ENCODE data around the gene CLASRP.

The CLASRP gene

GRCh38 chr19:45021971-45022370, 16.9 kb upstream of the CLASRP start:
- DNase-seq, result no peak

GRCh38 chr19:45023048-45023447, 15.8 kb upstream of the CLASRP start:
- no peak for DNase-seq

GRCh38 chr19:45025264-45025663, 13.6 kb upstream of the CLASRP start:
- no peak for DNase-seq

- no peak for DNase-seq
Measured at GRCh38 chr19:45027371-45027770, 11.5 kb upstream of the CLASRP start.

GRCh38 chr19:45030825-45031224, 8.0 kb upstream of the CLASRP start:
- no peak for DNase-seq

GRCh38 chr19:45032421-45032820, 6.4 kb upstream of the CLASRP start:
- DNase-seq, result no peak

- DNase-seq, result no peak
Measured at GRCh38 chr19:45035755-45036154, 3.1 kb upstream of the CLASRP start.

GRCh38 chr19:45037393-45038169, 1.3 kb upstream of the CLASRP start:
- DNase-seq, result no peak

- DNase-seq, result no peak
Measured at GRCh38 chr19:45040059-45040771, 1.4 kb downstream of the CLASRP start.

GRCh38 chr19:45041125-45041524, 2.3 kb downstream of the CLASRP start:
- no peak for DNase-seq

GRCh38 chr19:45045671-45046353, 7.0 kb downstream of the CLASRP start:
- DNase-seq, result no peak

- no peak for DNase-seq
Measured at GRCh38 chr19:45046355-45046754, 7.5 kb downstream of the CLASRP start.

- DNase-seq, result no peak
Measured at GRCh38 chr19:45047188-45047797, 8.4 kb downstream of the CLASRP start.

GRCh38 chr19:45049073-45049736, 10.4 kb downstream of the CLASRP start:
- no peak for DNase-seq

GRCh38 chr19:45050036-45050435, 11.2 kb downstream of the CLASRP start:
- no peak for DNase-seq

GRCh38 chr19:45051929-45052579, 13.2 kb downstream of the CLASRP start:
- no peak for DNase-seq

- no peak for DNase-seq
Measured at GRCh38 chr19:45056831-45057230, 18.0 kb downstream of the CLASRP start.

GRCh38 chr19:45057444-45057843, 18.6 kb downstream of the CLASRP start:
- DNase-seq, result no peak

- no peak for DNase-seq
Measured at GRCh38 chr19:45058622-45059159, 19.8 kb downstream of the CLASRP start.

GRCh38 chr19:45059258-45059965, 20.6 kb downstream of the CLASRP start:
- peak; percentile 85 for DNase-seq

- no peak for DNase-seq
Measured at GRCh38 chr19:45061965-45062364, 23.1 kb downstream of the CLASRP start.

All from activated naive CD4-positive, alpha-beta T cell treated with Interleukin-2 at 50 U/mL for 16 hours (primary cell).